WTC11 (cell line): Measurements from ENCODE around the gene LPCAT1. TPM values are rescaled to one million over a fixed set of nuclear protein-coding genes. Genes with fewer than 3 reads are reported as not detected.

Experiments used
- ATAC-seq: fragments of 200-7000 bp; cut with Tn5 transposase; 2 replicates; pipeline ENCODE4 v1.10.0; 2021; ENCODE audit warnings: mild to moderate bottlenecking, moderate library complexity
- CTCF ChIA-PET: fragments of 300-600 bp; sonication (Branson Sonifier 250); formaldehyde crosslinking; loops from one replicate; lab custom pipeline; 2021; ENCODE audit warnings: antibody characterized with exemption; lab: Charles Lee
- POLR2A ChIA-PET: fragments of 350-600 bp; sonication (Branson Sonifier 250); formaldehyde crosslinking; loops from one replicate; lab custom pipeline; 2021; ENCODE audit warnings: antibody characterized with exemption; lab: Charles Lee
- DNase-seq: peaks from one replicate; pipeline ENCODE4 v3.0.0; 2021; ENCODE audit warnings: low spot score
- H3K27ac Mint-ChIP-seq: 2 replicates; pipeline ENCODE4 v1.8.0; 2021; ENCODE audit warnings: mixed read lengths
- H3K27me3 Mint-ChIP-seq: 2 replicates; pipeline ENCODE4 v1.8.0; 2021; ENCODE audit warnings: low read depth, mild to moderate bottlenecking, moderate library complexity, mixed read lengths
- H3K36me3 Mint-ChIP-seq: 2 replicates; pipeline ENCODE4 v1.8.0; 2021; ENCODE audit warnings: mixed read lengths
- H3K4me1 Mint-ChIP-seq: 2 replicates; pipeline ENCODE4 v1.8.0; 2022; ENCODE audit warnings: mixed read lengths
- H3K4me3 Mint-ChIP-seq: 2 replicates; pipeline ENCODE4 v1.8.0; 2021; ENCODE audit warnings: mild to moderate bottlenecking, moderate library complexity, mixed read lengths
- H3K9me3 Mint-ChIP-seq: 2 replicates; pipeline ENCODE4 v1.8.0; 2021; ENCODE audit warnings: mixed read lengths
- CBFB ChIP-seq: sonication (generic); formaldehyde crosslinking; IDR thresholded peaks from 2 replicates; pipeline ENCODE4 v1.8.1; 2022; ENCODE audit warnings: mild to moderate bottlenecking, low read depth, missing genetic modification reagents
- CREB1 ChIP-seq: sonication (generic); formaldehyde crosslinking; IDR thresholded peaks from 2 replicates; pipeline ENCODE4 v1.8.0; 2023; ENCODE audit warnings: mild to moderate bottlenecking, missing genetic modification reagents
- FOXP1 ChIP-seq: sonication (generic); formaldehyde crosslinking; IDR thresholded peaks from 2 replicates; pipeline ENCODE4 v1.8.0; 2022; ENCODE audit warnings: missing genetic modification reagents, mild to moderate bottlenecking, moderate library complexity, borderline replicate concordance
- GABPB1 ChIP-seq: sonication (generic); formaldehyde crosslinking; IDR thresholded peaks from 2 replicates; pipeline ENCODE4 v1.8.1; 2023; ENCODE audit warnings: mild to moderate bottlenecking, missing genetic modification reagents
- GTF2I ChIP-seq: fragments of 250-450 bp; sonication (Bioruptor Pico); conservative IDR thresholded peaks from 2 replicates; pipeline ENCODE4 v1.4.0; 2021; ENCODE audit warnings: mild to moderate bottlenecking
- HMGA2 ChIP-seq: fragments of 250-450 bp; sonication (Bioruptor Pico); IDR thresholded peaks from 2 replicates; pipeline ENCODE4 v1.4.0; 2021; ENCODE audit warnings: mild to moderate bottlenecking, moderate library complexity
- JUN ChIP-seq: sonication (generic); formaldehyde crosslinking; IDR thresholded peaks from 2 replicates; pipeline ENCODE4 v1.8.0; 2023; ENCODE audit warnings: mild to moderate bottlenecking, missing genetic modification reagents
- KAT7 ChIP-seq: sonication (generic); formaldehyde crosslinking; IDR thresholded peaks from 2 replicates; pipeline ENCODE4 v1.8.1; 2023; ENCODE audit warnings: missing genetic modification reagents, mild to moderate bottlenecking, borderline replicate concordance
- MYBL2 ChIP-seq: sonication (generic); formaldehyde crosslinking; IDR thresholded peaks from 2 replicates; pipeline ENCODE4 v1.8.1; 2023; ENCODE audit warnings: mild to moderate bottlenecking, moderate library complexity, missing genetic modification reagents
- PRRX2 ChIP-seq: fragments of 250-450 bp; sonication (Bioruptor Pico); IDR thresholded peaks from 2 replicates; pipeline ENCODE4 v1.8.0; 2021; ENCODE audit warnings: mild to moderate bottlenecking
- RORB ChIP-seq: fragments of 250-450 bp; sonication (Bioruptor Pico); IDR thresholded peaks from 2 replicates; pipeline ENCODE4 v1.9.0; 2021; ENCODE audit warnings: mild to moderate bottlenecking
- SMAD4 ChIP-seq: sonication (generic); formaldehyde crosslinking; IDR thresholded peaks from 2 replicates; pipeline ENCODE4 v1.8.0; 2022; ENCODE audit warnings: mild to moderate bottlenecking, missing genetic modification reagents
- SOX15 ChIP-seq: fragments of 250-450 bp; sonication (Bioruptor Pico); IDR thresholded peaks from 2 replicates; pipeline ENCODE4 v1.9.0; 2021; ENCODE audit warnings: mild to moderate bottlenecking
- ZNF121 ChIP-seq: sonication (generic); formaldehyde crosslinking; IDR thresholded peaks from 2 replicates; pipeline ENCODE4 v1.8.0; 2023; ENCODE audit warnings: missing genetic modification reagents
- ZNF396 ChIP-seq: fragments of 250-450 bp; sonication (Bioruptor Pico); IDR thresholded peaks from 2 replicates; pipeline ENCODE4 v1.8.0; 2021; ENCODE audit warnings: mild to moderate bottlenecking, moderate library complexity, borderline replicate concordance
- ZNF416 ChIP-seq: fragments of 250-450 bp; sonication (Bioruptor Pico); IDR thresholded peaks from 2 replicates; pipeline ENCODE4 v1.9.0; 2021; ENCODE audit warnings: mild to moderate bottlenecking, inconsistent platforms
- ZNF512 ChIP-seq: sonication (generic); formaldehyde crosslinking; IDR thresholded peaks from 2 replicates; pipeline ENCODE4 v1.8.1; 2022; ENCODE audit warnings: missing genetic modification reagents, borderline replicate concordance
- total RNA-seq: library from RNA; stranded (reverse); gene quantifications from 3 replicates; pipeline ENCODE4 v1.2.3, GENCODE V29; 2021
- TF ChIP-seq, protein P1 (sequence below): sonication (generic); formaldehyde crosslinking; conservative IDR thresholded peaks from 2 replicates; pipeline ENCODE4 v1.8.1; 2022; ENCODE audit warnings: mild to moderate bottlenecking, missing genetic modification reagents
- TF ChIP-seq, protein P2 (sequence below): fragments of 250-450 bp; sonication (Bioruptor Pico); IDR thresholded peaks from 2 replicates; pipeline ENCODE4 v1.9.0; 2021; ENCODE audit warnings: mild to moderate bottlenecking
- TF ChIP-seq, protein P3 (sequence below): fragments of 250-450 bp; sonication (Bioruptor Pico); IDR thresholded peaks from 2 replicates; pipeline ENCODE4 v2.1.2; 2022; ENCODE audit warnings: mild to moderate bottlenecking, moderate library complexity
- TF ChIP-seq, protein P4 (sequence below): sonication (generic); formaldehyde crosslinking; IDR thresholded peaks from 2 replicates; pipeline ENCODE4 v1.8.1; 2022; ENCODE audit warnings: low read depth, missing genetic modification reagents, borderline replicate concordance

The LPCAT1 gene
- total RNA-seq, 1 experiment from 2014 or later, result 206 TPM

DNA sequence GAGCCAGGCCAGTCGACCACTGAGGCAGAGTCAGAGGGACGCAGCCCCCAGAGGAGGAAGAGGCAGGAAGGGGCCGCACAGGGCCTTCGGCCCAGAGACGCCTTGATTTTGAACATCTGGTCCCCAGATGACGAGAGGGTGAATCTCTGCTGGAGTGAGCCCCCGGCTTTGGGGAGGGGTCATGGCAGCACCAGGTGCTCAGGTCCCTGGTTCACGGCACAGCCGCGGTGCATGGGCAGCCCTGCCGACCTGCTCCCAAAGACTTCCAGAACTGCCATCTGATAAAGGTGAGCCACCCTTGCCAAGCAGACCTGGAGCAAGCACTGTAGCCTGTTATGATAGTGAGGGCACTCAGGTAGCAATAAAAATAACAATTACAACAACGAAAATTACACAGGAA lies 29.8 kb downstream of the LPCAT1 start:
- H3K9me3 Mint-ChIP-seq, result no peaks in the 10 kb centered on the region
- ChIA-PET CTCF (no interaction called here), POLR2A (no interaction called here)
- H3K27me3 Mint-ChIP-seq, result no peaks in the 10 kb centered on the region
- ATAC-seq, result no peak
- H3K36me3 Mint-ChIP-seq, result peaks cover 62% of the 10 kb centered on the region
- no peak overlapping the region for H3K4me3 Mint-ChIP-seq
- H3K27ac Mint-ChIP-seq, result 0 out of 2 replicates have a peak overlapping the region, but pooled peaks have one; percentile 27
- TF ChIP-seq MYBL2 (CRISPR knock-in tag), result no peak
- TF ChIP-seq GABPB1 (CRISPR knock-in tag), result no peak
- TF ChIP-seq, protein P1, sequence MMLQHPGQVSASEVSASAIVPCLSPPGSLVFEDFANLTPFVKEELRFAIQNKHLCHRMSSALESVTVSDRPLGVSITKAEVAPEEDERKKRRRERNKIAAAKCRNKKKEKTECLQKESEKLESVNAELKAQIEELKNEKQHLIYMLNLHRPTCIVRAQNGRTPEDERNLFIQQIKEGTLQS (CRISPR knock-in tag), result no peak
- no peak for TF ChIP-seq HMGA2 (CRISPR knock-in tag)
- TF ChIP-seq PRRX2 (CRISPR knock-in tag), result no peak
- no peak for TF ChIP-seq ZNF396 (CRISPR knock-in tag)
- no peak for TF ChIP-seq KAT7 (CRISPR knock-in tag)
- no peak for TF ChIP-seq GTF2I
- TF ChIP-seq, all 79 proteins: peak for 0
- no peaks in the 10 kb centered on the region for H3K4me1 Mint-ChIP-seq
- DNase-seq, result no peak

DNA sequence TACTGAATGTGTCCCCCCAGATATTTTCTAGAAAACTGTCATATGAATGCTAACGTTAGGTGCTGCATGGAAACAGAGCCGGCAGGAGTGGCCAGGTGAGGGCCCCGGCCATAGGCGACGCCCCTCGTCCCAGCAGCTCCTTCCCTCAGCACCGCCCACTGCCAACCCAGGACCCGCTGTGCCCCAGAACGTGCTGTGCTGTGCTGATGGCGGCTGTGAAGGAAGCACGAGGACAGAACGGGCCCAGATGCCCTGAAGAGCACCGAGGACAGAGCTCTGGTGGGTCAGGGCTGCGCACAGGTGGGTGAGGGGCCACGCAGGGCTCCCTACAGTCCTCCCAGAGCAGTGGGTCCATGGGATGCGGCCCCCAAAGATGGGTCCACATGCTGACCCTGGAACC lies 30.3 kb downstream of the LPCAT1 start:
- ChIA-PET POLR2A (no interaction called here), CTCF (interaction anchor here (1.9 kb wide), 1 partner anchor 152 kb away, joined by 5 read pairs; no protein-coding TSS in a partner anchor)
- Mint-ChIP-seq H3K27ac (0 out of 2 replicates have a peak overlapping the region, but pooled peaks have one; percentile 27), H3K4me1 (no peaks in the 10 kb centered on the region), H3K9me3 (no peaks in the 10 kb centered on the region), H3K27me3 (no peaks in the 10 kb centered on the region), H3K36me3 (peaks cover 60% of the 10 kb centered on the region)
- DNase-seq, result no peak
- ATAC-seq, result no peak
- no peak for TF ChIP-seq SMAD4
- TF ChIP-seq FOXP1 (CRISPR knock-in tag), result no peak
- TF ChIP-seq, protein P2, sequence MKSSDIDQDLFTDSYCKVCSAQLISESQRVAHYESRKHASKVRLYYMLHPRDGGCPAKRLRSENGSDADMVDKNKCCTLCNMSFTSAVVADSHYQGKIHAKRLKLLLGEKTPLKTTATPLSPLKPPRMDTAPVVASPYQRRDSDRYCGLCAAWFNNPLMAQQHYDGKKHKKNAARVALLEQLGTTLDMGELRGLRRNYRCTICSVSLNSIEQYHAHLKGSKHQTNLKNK (CRISPR knock-in tag), result no peak
- TF ChIP-seq, protein P1 (CRISPR knock-in tag), result no peak
- TF ChIP-seq ZNF416 (CRISPR knock-in tag), result no peak
- no peak for TF ChIP-seq SOX15 (CRISPR knock-in tag)
- TF ChIP-seq RORB (CRISPR knock-in tag), result no peak
- TF ChIP-seq JUN (CRISPR knock-in tag), result no peak
- TF ChIP-seq GABPB1 (CRISPR knock-in tag), result no peak
- TF ChIP-seq, protein P3, sequence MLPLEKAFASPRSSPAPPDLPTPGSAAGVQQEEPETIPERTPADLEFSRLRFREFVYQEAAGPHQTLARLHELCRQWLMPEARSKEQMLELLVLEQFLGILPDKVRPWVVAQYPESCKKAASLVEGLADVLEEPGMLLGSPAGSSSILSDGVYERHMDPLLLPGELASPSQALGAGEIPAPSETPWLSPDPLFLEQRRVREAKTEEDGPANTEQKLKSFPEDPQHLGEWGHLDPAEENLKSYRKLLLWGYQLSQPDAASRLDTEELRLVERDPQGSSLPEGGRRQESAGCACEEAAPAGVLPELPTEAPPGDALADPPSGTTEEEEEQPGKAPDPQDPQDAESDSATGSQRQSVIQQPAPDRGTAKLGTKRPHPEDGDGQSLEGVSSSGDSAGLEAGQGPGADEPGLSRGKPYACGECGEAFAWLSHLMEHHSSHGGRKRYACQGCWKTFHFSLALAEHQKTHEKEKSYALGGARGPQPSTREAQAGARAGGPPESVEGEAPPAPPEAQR (CRISPR knock-in tag), result no peak
- TF ChIP-seq ZNF512 (CRISPR knock-in tag), result no peak
- no peak for TF ChIP-seq ZNF396 (CRISPR knock-in tag)
- TF ChIP-seq ZNF121 (CRISPR knock-in tag), result no peak
- TF ChIP-seq, protein P4, sequence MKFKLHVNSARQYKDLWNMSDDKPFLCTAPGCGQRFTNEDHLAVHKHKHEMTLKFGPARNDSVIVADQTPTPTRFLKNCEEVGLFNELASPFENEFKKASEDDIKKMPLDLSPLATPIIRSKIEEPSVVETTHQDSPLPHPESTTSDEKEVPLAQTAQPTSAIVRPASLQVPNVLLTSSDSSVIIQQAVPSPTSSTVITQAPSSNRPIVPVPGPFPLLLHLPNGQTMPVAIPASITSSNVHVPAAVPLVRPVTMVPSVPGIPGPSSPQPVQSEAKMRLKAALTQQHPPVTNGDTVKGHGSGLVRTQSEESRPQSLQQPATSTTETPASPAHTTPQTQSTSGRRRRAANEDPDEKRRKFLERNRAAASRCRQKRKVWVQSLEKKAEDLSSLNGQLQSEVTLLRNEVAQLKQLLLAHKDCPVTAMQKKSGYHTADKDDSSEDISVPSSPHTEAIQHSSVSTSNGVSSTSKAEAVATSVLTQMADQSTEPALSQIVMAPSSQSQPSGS (CRISPR knock-in tag), result no peak
- TF ChIP-seq CREB1 (CRISPR knock-in tag), result no peak
- no peak for TF ChIP-seq CBFB
- TF ChIP-seq KAT7 (CRISPR knock-in tag), result no peak
- TF ChIP-seq, all 79 proteins: peak for 0
- H3K4me3 Mint-ChIP-seq, result no peak overlapping the region
